NK-92 treated with Interleukin-12 subunit alpha and Interleukin-12 subunit beta, amount 100 ng/mL, for 24 hours (cell line): Measurements from ENCODE around the gene MYADM.
"Not testable (repeated sequence)": the region's sequence is repeated elsewhere in the genome, so short reads cannot be mapped to it uniquely, and the experiment has no call there.

Experiments used
- DNase-seq: peaks from one replicate; lab custom pipeline; 2025; lab: John Stamatoyannopoulos, UW

Gene MYADM

DNA sequence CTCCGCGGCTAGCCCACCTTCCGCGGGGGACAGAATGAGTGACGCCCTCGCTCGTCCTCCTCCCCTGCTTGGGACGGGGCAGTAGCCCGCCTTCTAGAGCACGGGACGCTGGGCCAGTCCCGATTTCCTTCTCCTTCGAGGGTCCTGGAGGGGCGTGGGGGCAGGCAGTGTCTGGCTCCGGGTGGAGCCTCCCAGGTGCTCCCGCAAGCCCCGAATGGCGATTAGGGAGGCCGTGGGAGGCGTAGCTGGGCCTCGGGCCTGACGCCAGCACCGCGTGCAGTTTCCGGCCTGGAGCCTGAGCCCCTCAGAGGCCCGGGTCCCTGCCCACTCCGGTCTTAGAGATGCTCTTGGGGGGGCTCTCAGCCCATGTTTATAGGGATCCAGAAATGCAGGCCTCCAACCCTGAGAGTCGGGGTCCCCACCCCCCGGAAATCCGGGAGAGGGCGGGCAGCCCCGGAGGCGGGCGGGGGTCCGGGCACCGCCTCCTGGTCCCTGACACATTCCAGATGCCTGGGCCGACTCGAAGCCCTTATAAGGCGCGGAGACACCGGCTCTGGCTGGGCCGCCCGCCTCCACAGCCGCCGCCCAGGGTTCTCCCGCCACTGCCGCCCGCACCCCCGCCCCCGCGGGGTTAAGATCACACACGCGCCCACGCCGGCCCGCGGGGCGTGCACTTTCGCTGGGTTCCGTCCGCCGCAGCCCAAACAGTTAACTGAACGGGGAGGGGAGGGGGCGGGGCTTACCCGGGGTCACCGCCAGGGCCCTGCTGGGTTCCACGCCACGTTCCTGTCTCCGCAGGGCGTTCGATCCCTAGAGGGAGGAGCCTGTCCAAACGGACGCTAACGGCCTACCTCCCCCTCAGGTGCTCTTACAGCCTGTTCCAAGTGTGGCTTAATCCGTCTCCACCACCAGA lies 1.5 kb downstream of the MYADM start:
- DNase-seq = no peak

DNA sequence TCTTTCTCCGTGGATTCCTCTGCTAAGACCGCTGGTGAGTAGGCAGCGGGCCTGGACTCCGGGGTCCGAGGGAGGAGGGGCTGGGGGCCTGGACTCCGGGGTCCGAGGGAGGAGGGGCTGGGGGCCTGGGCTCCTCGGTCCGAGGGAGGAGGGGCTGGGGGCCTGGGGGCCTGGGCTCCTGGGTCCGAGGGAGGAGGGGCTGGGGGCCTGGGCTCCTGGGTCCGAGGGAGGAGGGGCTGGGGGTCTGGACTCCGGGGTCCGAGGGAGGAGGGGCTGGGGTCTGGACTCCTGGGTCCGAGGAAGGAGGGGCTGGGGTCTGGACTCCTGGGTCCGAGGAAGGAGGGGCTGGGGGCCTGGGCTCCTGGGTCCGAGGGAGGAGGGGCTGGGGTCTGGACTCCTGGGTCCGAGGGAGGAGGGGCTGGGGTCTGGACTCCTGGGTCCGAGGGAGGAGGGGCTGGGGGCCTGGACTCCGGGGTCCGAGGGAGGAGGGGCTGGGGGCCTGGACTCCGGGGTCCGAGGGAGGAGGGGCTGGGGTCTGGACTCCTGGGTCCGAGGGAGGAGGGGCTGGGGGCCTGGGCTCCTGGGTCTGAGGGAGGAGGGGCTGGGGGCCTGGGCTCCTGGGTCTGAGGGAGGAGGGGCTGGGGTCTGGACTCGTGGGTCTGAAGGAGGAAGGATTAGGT lies 2.3 kb downstream of the MYADM start:
- DNase-seq = not testable (repeated sequence)

DNA sequence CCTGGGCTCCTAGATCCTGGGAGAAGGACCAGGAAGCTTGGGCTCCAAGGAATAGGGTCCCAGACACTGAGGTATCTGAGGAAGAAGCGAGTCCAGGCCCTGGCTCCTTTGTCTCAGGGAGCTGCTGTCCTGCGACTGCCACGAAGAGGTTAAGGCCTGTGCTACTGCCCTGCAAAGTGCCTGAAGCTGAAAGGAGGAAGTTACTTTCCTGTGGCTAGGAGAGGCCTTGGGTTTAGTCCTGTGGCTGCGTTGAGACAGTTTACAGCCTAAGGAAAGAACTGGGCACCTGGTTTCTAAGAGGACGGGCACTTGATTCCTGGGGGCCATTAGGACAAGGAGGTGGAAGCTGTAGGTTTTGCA lies 2.8 kb downstream of the MYADM start:
- no peak for DNase-seq

DNA sequence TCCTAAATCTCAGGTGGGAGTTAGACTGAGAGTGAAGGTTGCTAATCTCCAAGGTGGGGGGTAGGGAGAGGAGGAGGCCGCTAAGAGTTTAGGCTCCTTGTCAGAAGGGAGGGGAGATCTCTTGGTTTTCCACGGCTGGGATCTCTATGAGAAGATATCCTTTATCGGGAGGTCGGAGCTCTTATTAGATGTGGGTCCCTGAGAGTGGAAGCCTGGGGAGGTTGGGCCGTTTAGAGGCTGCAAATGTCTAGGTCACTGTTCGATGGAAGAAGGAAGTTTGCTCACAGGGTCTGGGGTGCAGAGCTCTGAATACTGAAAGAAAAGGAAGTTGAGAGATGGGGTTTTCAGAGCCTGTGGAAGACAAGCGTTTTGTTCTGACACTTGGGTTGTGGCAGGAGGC lies 3.8 kb downstream of the MYADM start:
- DNase-seq = no peak

DNA sequence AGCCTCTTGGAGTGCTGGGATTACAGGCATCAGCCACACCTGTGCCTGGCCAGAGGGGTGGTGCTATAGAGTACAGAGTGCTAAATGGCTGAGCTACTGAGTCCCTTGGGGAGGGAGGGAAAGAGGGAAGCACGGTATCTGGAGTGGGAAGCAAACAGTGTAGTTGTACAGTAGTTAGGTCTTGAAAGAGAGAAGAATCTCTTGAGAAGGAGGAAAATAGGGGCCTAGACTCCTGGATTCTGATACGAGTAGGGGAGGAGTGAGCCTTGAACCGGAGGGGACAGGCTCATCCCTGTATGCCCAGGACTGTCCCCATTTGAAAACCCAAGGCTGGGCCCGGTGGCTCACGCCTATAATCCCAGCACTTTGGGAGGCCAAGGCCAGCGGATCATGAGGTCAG lies 5.1 kb downstream of the MYADM start:
- DNase-seq = no peak

DNA sequence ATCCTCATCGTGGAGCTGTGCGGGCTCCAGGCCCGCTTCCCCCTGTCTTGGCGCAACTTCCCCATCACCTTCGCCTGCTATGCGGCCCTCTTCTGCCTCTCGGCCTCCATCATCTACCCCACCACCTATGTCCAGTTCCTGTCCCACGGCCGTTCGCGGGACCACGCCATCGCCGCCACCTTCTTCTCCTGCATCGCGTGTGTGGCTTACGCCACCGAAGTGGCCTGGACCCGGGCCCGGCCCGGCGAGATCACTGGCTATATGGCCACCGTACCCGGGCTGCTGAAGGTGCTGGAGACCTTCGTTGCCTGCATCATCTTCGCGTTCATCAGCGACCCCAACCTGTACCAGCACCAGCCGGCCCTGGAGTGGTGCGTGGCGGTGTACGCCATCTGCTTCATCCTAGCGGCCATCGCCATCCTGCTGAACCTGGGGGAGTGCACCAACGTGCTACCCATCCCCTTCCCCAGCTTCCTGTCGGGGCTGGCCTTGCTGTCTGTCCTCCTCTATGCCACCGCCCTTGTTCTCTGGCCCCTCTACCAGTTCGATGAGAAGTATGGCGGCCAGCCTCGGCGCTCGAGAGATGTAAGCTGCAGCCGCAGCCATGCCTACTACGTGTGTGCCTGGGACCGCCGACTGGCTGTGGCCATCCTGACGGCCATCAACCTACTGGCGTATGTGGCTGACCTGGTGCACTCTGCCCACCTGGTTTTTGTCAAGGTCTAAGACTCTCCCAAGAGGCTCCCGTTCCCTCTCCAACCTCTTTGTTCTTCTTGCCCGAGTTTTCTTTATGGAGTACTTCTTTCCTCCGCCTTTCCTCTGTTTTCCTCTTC lies 6.3 kb downstream of the MYADM start:
- DNase-seq = no peak

DNA sequence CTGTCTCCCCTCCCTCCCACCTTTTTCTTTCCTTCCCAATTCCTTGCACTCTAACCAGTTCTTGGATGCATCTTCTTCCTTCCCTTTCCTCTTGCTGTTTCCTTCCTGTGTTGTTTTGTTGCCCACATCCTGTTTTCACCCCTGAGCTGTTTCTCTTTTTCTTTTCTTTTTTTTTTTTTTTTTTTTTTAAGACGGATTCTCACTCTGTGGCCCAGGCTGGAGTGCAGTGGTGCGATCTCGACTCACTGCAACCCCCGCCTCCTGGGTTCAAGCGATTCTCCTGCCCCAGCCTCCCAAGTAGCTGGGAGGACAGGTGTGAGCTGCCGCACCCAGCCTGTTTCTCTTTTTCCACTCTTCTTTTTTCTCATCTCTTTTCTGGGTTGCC lies 6.9 kb downstream of the MYADM start:
- DNase-seq = no peak

DNA sequence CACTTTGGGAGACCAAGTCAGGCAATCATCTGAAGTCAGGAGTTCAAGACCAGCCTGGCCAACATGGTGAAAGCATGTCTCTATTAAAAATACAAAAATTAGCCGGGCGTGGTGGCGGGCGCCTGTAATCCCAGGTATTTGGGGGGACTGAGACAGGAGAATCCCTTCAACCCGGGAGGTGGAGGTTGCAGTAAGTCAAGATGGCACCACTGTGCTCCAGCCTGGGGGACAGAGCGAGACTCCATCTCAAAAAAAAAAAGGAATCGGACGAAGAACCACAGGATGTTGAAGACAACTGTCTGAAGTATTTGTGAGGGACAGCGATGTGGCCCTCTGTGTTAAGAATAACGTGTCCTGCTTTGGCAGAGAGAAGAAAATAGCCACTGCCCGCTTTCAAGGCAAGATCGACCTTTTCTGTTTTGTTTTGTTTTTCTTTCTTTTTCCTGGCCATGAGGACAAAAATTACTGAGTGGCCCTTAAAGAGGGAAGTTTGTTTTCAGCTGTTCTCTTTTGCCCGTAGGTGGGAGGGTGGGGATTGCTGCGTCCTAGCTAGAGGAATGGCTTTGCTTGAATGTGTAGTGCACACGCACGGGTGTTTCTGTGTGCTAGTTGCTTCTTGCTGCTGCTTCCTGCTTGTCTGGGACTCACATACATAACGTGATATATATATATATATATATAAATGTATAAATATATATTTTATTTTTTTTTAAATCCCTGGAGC lies 8.1 kb downstream of the MYADM start:
- no peak for DNase-seq

DNA sequence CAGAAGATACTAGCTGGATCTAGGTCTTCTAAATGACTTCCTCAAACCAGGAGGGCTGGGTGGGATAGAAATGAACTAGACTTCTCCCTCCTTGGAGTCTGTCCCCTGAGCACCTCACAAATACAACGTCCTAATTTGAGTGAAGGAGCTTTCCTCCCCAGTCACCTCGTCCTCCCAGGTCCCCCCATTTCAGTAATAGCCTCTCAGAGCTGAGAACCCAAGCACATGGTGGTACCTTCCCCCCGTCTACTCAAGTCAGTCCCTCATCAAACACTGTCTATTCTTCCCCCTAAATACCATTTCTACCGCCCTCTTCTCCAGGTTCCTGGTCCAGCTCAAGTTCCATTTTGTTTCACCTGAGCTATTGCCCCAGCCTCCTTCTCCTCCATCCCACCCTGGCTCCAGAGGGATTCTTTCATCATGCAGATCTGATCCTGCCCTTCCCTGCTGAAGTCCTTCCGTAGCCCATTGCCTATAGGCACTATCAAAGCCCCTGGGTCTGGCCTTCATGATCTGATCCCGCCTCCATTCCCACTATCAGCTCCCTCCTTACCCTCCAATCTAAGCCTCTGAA lies 9.1 kb downstream of the MYADM start:
- DNase-seq = no peak

DNA sequence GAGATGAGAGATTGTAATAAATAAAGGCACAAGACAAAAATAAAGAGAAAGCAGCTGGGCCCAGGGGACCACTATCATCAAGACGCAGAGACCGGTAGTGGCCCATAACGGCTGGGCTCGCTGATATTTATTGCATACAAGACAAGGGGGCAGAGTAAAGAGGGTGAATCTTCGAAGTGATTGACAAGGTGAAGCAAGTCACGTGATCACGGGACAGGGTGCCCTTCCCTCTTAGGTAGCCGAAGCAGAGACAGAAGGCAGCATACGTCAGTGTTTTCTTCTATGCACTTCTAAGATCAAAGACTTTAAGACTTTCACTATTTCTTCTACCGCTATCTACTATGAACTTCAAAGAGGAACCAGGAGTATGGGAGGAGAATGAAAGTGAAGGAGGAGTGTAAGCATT lies 9.7 kb downstream of the MYADM start:
- no peak for DNase-seq

DNA sequence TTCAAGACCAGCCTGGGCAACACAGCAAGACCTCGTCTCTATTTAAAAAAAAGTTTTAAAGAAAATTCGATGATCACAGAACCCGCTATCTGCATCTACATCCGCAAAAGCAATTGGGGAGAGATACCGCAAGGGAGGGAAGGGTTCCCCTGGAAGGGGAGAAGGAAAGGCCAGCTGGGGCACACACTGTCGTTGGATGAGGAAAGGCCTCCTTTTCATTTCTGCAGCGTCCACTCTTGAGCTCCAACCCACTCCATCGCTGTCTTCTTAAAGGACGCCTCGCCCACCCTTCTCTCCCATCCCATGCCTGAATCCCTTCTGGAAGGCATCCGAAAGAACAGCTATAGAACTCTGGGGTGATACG lies 11.1 kb downstream of the MYADM start:
- DNase-seq = no peak

DNA sequence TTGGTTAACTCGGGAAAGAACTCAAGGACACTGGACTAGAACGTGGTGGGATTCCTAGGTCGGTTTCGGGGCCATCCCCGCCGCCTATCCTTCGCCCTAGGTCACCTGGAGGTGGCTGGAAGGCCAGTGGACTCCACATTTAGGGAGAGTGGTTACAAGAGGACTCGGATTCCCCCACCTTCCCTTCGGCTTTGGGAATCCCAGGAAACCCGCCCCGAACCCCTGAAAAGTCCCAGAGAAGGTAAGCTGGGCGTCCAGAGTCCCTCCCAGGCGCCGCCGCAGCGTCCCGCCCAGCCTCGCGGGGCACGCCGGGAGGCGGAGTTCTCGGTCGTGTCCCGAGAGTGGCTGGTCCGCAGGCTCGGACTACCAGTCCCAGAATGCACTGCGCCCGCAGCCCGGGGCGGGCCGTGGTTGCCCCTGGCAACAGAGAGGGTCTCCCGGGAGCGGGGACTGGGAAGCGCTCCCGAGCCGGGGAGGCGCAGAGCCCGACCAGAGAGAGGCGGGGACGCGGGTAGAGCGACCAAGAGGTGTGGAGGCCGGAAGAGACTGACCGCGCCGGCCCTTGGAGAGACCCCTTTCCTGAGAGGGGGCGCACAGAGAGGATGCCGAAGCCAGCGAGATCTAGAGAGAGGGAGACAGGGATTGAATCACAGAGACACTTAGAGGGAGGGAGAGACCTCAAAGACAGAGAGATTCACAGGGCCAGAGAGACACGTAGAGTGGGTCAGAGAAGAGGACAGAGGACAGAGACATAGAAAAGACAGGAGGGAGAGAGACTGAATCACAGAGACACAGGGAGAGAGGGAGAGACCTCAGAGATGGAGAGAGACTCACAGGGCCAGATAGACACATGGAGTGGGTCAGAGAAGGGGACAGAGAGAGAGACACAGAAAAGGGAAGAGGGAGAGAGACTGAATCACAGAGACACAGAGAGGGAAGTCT lies 11.7 kb downstream of the MYADM start:
- no peak for DNase-seq

DNA sequence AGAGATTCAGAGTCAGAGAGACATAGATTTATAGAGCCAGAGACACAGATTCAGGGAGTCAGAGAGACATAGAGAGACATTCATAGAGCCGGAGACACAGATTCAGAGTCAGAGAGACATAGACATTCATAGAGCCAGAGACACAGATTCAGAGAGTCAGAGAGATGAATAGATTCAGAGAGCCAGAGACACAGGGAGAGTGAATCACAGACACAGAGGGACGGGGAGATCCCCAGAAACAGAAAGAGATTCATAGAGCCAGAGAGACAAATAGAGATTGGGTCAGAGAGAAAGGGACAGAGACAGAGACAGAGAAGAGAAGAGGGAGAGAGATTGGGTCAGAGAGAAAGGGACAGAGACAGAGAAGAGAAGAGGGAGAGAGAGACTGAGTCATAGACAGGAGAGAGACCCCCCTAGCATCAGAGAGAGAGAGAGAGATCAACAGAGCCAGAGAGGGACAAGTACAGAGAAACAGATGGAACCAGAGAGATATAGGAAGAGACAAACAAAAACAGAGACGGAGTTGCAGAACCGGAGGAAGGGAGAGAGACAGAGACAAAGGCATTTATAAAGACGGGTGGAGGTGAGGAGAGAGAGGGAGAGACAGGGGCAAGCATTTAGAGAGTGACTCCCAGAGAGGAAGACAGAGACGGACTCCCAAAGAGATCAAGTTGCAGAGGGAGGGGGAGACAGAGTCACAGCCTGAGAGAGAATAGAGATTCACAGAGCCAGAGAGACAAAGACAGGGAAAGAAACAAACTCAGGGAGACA lies 13.2 kb downstream of the MYADM start:
- no peak for DNase-seq

DNA sequence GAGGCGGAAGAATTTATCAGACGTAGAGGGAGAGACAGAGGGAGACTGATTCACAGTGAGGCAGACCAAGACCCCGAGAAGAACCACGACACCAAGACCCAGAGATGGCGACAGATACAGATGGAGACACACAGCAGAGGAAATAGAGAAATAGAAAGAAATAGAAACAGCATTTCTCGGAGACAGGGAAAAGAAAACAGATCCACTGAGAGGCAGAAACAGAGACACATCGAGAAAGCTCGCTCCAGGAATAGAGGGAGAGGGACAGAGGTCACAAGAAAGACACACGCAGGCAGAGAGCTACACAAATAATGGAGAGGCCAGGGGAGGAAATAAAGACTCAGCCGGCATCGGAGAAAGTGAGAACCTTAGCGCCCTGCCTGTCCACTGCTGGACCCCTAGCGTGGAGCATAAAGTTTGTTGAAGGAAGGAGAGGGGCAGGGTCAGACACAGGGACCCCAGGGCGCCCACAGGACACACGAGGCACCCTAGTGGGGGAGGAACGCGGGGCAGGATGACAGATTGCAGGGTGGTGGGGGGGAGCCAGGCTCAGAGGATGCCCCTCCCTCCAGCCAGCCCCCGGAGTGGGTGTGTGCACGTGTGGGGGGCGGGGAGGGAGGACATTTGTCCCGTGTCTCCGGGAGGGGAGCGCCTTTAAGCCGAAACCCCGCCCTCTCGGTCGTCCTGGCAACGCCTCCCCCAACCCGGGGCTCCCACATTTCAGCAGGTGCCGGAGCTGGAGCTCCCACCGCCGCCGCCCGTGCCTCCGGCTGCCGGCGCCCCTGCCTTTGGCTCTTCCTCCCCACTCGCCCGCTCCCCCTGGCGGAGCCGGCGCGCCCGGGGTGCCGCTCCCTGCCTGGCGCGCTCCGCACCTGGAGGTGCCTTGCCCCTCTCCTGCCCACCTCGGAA lies 14.1 kb downstream of the MYADM start, which contains the start of gene PRKCG:
PRKCG (plus strand) TSS at position 716 of the 909 bp plus-strand sequence. CDS start 298 bp downstream, outside the sequence.
- no peak for DNase-seq

DNA sequence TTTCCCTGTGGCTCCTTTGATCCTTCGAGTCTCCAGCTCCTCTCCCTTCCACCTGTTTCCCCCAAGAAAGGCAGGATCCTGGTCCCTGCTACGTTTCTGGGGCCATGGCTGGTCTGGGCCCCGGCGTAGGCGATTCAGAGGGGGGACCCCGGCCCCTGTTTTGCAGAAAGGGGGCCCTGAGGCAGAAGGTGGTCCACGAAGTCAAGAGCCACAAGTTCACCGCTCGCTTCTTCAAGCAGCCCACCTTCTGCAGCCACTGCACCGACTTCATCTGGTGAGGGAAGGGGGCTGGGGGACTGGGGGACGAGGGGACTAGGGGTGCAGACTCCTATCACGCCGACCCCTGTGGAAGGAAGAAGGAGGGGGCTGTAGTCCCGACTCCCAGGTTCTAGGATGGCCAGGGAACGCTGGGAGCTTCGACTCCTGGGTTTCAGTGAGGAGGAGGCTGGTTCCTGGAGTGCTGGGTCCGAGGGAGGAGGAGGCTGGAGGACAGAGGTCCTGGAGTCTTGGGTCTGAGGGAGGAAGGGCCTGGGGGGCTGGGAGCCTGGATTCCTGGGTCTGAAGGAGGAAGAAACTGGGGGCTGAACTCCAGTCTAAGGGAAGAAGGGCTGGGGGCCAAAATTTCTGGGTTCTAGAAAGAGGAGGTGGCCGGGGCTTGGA lies 14.8 kb downstream of the MYADM start:
- no peak for DNase-seq

DNA sequence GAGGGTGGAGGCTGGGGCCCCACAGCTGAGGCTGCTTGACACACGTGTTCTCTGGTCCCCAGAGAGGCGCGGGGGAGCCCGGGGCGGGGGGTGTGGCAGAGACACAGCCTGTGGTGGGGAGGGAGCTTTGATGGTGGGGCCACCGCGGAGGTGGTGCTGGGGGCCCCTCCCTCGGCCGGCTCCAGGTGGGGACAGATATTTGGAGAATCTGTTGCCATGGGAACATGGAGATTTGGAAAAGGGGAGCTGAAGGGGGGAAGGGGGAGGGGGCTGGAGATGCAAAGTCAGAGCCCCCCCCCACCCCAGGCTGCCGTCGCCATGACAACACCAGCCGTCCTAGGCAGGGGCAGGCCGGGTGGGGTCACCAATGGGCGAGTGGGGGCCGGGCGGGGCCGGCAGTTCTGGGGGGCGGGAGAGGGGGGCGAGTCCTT lies 15.6 kb downstream of the MYADM start:
- no peak for DNase-seq

DNA sequence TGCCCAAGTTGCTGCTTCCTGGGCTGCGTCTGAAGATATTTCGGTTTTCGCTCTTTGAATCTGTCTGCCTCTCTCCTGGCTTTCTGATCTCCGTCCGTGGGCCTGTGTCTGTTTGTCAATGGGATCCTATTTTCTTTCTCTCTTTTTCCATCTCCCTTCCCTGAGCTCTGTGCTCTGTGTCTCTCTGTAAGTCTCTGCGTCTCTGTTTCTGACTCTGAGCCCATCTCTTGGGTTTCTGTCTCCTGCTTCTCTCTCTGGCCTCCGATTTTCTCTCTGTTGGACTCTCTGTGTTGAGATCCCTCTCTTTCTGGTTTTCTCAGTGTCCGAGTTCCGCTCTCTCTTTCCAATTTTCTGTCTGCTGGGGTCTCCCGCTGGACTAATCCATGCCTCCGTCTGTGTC lies 16.1 kb downstream of the MYADM start:
- DNase-seq = no peak

DNA sequence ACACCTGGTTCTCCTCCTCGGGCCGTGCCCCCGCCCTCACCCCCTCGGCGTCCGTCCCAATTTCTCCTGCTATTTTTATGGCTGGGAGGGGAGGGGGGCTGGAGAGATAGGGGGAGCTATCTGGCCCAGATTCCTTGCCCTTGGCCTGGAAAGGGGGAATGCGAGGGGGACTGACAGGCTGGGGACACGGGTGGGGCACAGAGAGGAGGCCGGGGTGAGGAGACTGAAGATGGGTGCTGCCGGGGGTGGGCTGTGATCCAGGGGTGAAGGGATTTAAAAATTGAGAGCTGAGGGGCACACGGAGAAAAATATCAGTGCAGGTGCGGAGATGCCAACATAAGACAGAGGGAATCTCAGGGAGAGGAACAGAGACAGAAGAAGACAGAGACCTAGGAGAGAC lies 16.6 kb downstream of the MYADM start:
- DNase-seq = no peak
